ENCODE measurements around the gene FGF9. TPM values are rescaled to one million over a fixed set of nuclear protein-coding genes. Genes with fewer than 3 reads are reported as not detected.

Gene FGF9
- total RNA-seq, 2 experiments from 2014 or later, result 0.11 to 0.45 TPM

DNA sequence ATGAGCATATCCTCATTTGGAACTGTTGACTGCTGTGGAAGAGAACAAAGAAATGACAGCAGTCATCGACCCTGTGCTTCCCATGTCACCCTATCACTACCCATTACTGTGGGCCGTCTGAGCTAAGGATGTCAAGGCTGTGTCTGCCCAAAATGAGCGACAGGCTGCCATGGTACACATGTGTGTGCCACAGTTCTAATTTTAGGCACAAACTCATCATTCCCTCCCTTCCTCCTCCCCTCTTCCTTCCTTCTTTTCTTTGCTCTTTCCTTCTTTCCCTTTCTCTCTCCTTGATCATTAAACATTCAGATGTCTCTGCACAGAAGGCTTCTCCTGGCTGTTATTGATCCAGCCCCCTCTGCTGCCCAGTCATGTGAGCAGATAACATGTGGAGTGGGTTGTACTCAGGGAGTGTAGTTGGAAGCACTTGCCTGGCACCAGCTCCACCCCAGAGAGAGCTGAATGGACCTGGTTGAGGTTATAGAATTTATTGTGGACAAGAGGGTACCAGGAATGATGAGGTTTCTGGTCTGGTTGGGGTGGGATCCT is 6.3 kb downstream of the FGF9 start:
- ChIA-PET CTCF (interaction anchor here (1.5 to 2.3 kb wide), 3 partner anchors 8 to 62 kb away, joined by 3 to 8 read pairs (median 5); no protein-coding TSS in a partner anchor), POLR2A (no interaction called here)
- Mint-ChIP-seq H3K36me3 (ENCODE audit: low read depth) (no peaks in the 10 kb centered on the region), H3K4me1 (ENCODE audit: low read depth) (peaks cover 19% of the 10 kb centered on the region), H3K27ac (no peak overlapping the region), H3K4me3 (no peak overlapping the region), H3K9me3 (no peaks in the 10 kb centered on the region), H3K27me3 (peaks cover 30% of the 10 kb centered on the region)
- no peak for ATAC-seq
- intact Hi-C loops (cut with micrococcal nuclease), result no loop called here
- TF ChIP-seq, protein P1, sequence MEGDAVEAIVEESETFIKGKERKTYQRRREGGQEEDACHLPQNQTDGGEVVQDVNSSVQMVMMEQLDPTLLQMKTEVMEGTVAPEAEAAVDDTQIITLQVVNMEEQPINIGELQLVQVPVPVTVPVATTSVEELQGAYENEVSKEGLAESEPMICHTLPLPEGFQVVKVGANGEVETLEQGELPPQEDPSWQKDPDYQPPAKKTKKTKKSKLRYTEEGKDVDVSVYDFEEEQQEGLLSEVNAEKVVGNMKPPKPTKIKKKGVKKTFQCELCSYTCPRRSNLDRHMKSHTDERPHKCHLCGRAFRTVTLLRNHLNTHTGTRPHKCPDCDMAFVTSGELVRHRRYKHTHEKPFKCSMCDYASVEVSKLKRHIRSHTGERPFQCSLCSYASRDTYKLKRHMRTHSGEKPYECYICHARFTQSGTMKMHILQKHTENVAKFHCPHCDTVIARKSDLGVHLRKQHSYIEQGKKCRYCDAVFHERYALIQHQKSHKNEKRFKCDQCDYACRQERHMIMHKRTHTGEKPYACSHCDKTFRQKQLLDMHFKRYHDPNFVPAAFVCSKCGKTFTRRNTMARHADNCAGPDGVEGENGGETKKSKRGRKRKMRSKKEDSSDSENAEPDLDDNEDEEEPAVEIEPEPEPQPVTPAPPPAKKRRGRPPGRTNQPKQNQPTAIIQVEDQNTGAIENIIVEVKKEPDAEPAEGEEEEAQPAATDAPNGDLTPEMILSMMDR (IDR thresholded peaks at IDR 0.05), result no peak
- DNase-seq, result no peak

DNA sequence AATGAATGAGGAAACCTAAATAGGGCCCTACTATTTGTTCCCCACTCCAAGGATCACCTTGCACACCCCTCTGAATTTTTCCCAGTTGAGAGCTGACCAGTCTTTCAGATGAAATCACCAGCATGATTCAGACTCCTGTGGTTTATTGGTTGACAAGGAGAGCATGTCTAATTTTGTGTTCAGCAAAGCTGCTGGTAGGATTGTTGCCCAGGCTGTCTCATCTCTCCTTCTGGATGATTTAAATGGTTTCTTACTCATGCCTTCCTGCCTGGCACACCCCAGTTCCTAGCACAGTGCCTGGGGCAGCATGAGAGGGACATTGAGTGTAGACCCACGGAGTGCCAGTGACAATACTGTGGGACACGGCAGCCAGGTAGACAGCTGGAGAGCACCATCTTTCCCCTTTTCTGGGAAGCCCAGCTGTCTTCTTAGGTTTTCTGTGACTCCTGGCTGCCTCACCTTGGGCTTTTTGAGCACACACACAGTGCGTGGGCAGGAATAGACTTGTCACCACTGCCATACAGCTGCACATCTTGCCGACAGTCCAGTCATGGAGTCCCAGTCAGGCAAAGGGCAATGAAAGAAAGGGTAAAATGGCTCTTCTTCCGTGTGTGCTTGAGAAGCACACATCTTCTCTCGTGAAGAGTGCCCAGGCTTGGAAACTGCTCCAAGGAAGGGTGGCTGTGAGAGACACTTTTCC is 12.3 kb downstream of the FGF9 start:
- Mint-ChIP-seq H3K4me3 (no peak overlapping the region), H3K27ac (no peak overlapping the region), H3K9me3 (no peaks in the 10 kb centered on the region), H3K36me3 (ENCODE audit: low read depth) (no peaks in the 10 kb centered on the region), H3K4me1 (ENCODE audit: low read depth) (peaks cover 13% of the 10 kb centered on the region), H3K27me3 (peaks cover 5% of the 10 kb centered on the region)
- ATAC-seq (no peak), DNase-seq (no peak)
- ChIA-PET POLR2A (no interaction called here), CTCF (no interaction called here)
- TF ChIP-seq, protein P1 (IDR thresholded peaks at IDR 0.05), result no peak
- intact Hi-C loops (cut with micrococcal nuclease), result no loop called here

DNA sequence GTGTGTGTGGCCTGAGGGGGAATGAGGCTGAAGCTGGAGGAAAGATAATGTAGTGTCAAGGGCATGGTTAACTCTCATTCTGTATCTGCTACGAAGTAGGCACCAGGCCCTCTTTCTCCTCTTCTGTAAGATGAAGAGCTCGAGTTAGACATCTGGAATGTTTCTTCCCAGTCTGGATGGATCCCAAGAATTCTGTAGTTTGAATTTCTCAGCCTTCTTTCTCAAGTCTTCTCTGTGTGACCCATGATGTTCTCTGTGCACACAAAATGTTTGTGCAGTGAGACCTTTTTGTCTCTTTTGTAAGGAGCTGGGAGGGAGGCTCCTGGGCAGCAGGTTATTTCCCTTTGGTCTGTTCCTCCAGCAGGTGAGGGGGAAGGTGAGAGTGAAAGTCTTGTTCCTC is 13.7 kb downstream of the FGF9 start:
- POLR2A ChIA-PET, result interaction anchor here (1.5 kb wide), 1 partner anchor 14 kb away, joined by 4 read pairs; the partner anchor contains the start of gene FGF9
- H3K4me3 Mint-ChIP-seq, result no peak overlapping the region
- intact Hi-C loops (cut with micrococcal nuclease), result no loop called here

DNA sequence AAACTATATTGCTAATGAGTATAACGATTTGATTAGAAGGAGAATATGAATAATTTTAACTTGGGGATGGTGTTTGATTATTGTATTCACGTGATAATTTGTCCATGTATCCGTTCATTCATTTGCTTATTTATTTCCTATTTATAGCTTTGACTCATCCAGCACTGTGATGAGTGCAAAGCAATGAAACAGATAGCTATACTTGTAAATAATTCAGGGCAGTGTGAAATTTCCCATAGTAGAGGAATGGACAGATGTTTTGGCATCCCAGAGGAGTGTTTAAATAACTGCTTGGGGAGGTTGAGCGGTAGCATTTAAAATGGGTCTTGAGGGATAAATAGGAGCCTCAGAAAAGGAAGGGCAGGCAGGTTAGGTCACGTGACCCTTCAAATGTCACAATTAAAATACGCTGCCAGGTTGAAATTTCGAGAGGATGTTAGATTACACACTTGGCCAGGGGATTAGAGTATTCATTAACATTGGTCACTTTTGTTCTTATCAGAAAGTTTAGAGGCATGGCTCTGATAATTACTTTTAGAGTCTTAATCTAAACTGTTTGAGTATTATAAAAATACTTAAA is 14.7 kb downstream of the FGF9 start:
- ChIA-PET CTCF (interaction anchor here (1.3 kb wide), 1 partner anchor 8 kb away, joined by 3 read pairs; no protein-coding TSS in a partner anchor), POLR2A (interaction anchor here (0.6 to 1.5 kb wide), 3 partner anchors 15 to 1105 kb away, joined by 3 to 4 read pairs (median 3); partner anchors contain the start of gene FGF9)
- no peak overlapping the region for H3K4me3 Mint-ChIP-seq
- H3K9me3 Mint-ChIP-seq, result no peaks in the 10 kb centered on the region
- H3K4me1 Mint-ChIP-seq (ENCODE audit: low read depth), result peaks cover 13% of the 10 kb centered on the region
- ATAC-seq (no peak), DNase-seq (no peak)
- TF ChIP-seq, protein P1 (IDR thresholded peaks at IDR 0.05), result no peak
- H3K36me3 Mint-ChIP-seq (ENCODE audit: low read depth), result no peaks in the 10 kb centered on the region
- no peak overlapping the region for H3K27ac Mint-ChIP-seq
- peaks cover 8% of the 10 kb centered on the region for H3K27me3 Mint-ChIP-seq
- intact Hi-C loops (cut with micrococcal nuclease), result no loop called here

More for the DNA sequence above, 13.7 kb downstream of the FGF9 start:
- DNase-seq (no peak), ATAC-seq (no peak)
- H3K27ac Mint-ChIP-seq, result no peak overlapping the region
- TF ChIP-seq, protein P1 (IDR thresholded peaks at IDR 0.05), result no peak
- no peaks in the 10 kb centered on the region for H3K9me3 Mint-ChIP-seq
- H3K4me1 Mint-ChIP-seq (ENCODE audit: low read depth), result peaks cover 13% of the 10 kb centered on the region
- no peaks in the 10 kb centered on the region for H3K36me3 Mint-ChIP-seq (ENCODE audit: low read depth)
- CTCF ChIA-PET, result no interaction called here
- peaks cover 5% of the 10 kb centered on the region for H3K27me3 Mint-ChIP-seq
